Neutrophil (primary cell): ENCODE measurements around the gene WDR73.

ENCODE experiments used
- H3K27ac ChIP-seq: fragments of 200-600 bp; sonication (generic); 2 replicates; pipeline ENCODE4 v1.5.1; 2016; ENCODE audit warnings: mild to moderate bottlenecking, moderate library complexity
- H3K27me3 ChIP-seq: fragments of 200-600 bp; sonication (generic); 2 replicates; pipeline ENCODE4 v1.6.0; 2016; ENCODE audit warnings: mild to moderate bottlenecking
- H3K36me3 ChIP-seq: fragments of 200-600 bp; sonication (generic); 2 replicates; pipeline ENCODE4 v1.5.1; 2017
- H3K4me1 ChIP-seq, 2 experiments: fragments of 200-600 bp in 1 of 2; sonication (generic) in 1 of 2; 1 replicate in 1 of 2; 2 replicates in 1 of 2; pipeline versions ENCODE4 v1.5.1 to v1.6.1; 2013 to 2016; ENCODE audit warnings: low read depth in 1 of 2, low read length in 1 of 2, mild to moderate bottlenecking in 1 of 2, moderate library complexity in 1 of 2; ENCODE audit not compliant: control insufficient read depth in 1 of 2, insufficient read depth in 1 of 2
- H3K4me3 ChIP-seq, 2 experiments: fragments of 200-600 bp in 1 of 2; sonication (generic) in 1 of 2; 1 replicate in 1 of 2; 2 replicates in 1 of 2; pipeline ENCODE4 v1.5.1; 2013 to 2016; ENCODE audit warnings: low read depth in 1 of 2, low read length in 1 of 2, mild to moderate bottlenecking in 1 of 2, moderate library complexity in 1 of 2
- H3K9me3 ChIP-seq: fragments of 200-600 bp; sonication (generic); 2 replicates; pipeline ENCODE4 v1.5.1; 2016
- CTCF ChIP-seq: fragments of 200-600 bp; sonication (generic); IDR thresholded peaks from 2 replicates; pipeline ENCODE4 v1.5.1; 2016; ENCODE audit warnings: antibody characterized with exemption

The WDR73 gene

DNA sequence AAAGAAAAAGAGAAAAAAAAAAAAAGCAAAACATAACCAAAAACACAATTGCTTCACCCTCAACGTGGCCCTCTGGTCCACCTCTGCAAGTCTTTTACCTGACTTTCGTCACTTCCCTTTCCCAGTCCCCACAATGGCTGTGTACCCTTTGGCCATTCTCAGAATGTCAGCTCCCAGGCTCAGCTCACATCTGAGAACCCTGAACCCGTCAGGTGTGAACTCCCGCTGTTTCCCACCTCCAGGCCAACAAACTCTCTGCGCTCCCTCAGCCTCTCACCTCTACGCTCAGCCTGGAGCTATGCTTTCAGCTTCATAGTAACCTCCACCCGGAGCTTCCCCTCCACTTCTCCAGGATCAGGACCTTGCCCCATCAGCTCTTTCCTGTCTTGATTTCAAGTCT lies 29.7 kb downstream of the WDR73 start:
- Histone ChIP-seq H3K4me1 (peaks cover 11 to 13% of the 10 kb centered on the region in 2 experiments), H3K36me3 (no peaks in the 10 kb centered on the region), H3K27ac (no peak overlapping the region), H3K9me3 (peaks cover 10% of the 10 kb centered on the region), H3K4me3 (no peak overlapping the region), H3K27me3 (no peaks in the 10 kb centered on the region)
- TF ChIP-seq CTCF: no peak

- H3K4me1 ChIP-seq: peaks cover 15 to 16% of the 10 kb centered on the region in 2 experiments
- H3K36me3 ChIP-seq: no peaks in the 10 kb centered on the region
- peaks cover 10% of the 10 kb centered on the region for H3K9me3 ChIP-seq
- TF ChIP-seq CTCF: no peak
- no peak overlapping the region for H3K27ac ChIP-seq
- H3K27me3 ChIP-seq: no peaks in the 10 kb centered on the region
- H3K4me3 ChIP-seq: no peak overlapping the region
These were observed 32.6 kb downstream of the WDR73 start for GRCh38 chr15:84621358-84621979.

DNA sequence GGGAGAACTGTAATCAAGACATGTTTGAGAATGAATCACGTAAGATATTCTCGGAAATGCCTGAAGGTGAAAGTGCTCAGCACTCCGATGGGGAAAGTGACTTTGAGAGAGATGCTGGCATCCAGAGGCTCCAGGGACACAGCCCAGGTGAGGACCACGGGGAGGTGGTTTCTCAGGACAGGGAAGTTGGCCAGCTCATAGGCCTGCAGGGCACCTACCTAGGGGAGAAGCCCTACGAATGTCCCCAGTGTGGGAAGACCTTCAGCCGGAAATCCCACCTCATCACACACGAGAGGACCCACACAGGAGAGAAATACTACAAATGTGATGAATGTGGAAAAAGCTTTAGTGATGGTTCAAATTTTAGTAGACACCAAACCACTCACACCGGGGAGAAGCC lies 33.5 kb downstream of the WDR73 start:
- Histone ChIP-seq H3K9me3 (peaks cover 10% of the 10 kb centered on the region), H3K27me3 (no peaks in the 10 kb centered on the region), H3K4me1 (peaks cover 20 to 21% of the 10 kb centered on the region in 2 experiments), H3K36me3 (no peaks in the 10 kb centered on the region), H3K4me3 (no peak overlapping the region), H3K27ac (no peak overlapping the region)
- TF ChIP-seq CTCF: no peak

DNA sequence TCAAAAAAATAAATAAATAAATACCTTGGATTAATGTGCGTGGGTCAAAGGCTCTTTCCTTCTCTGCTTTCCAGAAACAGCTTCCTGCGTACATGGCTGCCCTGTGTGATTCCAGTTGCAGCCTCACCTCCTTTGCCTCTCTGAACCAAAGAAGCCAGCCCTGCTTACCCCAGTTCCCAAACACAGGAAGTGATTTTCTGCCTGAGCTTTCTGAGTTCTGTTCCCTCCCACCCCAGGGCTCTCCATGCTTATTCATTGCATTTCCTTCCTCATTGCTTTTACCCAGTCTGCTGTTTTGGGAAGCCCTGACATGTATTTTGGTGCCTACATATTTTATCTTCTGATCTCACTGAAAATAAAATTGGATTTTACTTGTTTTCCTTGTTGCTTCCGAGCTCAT lies 37.8 kb downstream of the WDR73 start:
- H3K27me3 ChIP-seq: no peaks in the 10 kb centered on the region
- no peaks in the 10 kb centered on the region for H3K36me3 ChIP-seq
- H3K4me1 ChIP-seq: peaks cover 7 to 9% of the 10 kb centered on the region in 2 experiments
- peak overlapping the region in 1 of 2 experiments; percentile 3 for H3K4me3 ChIP-seq
- H3K27ac ChIP-seq: peak overlapping the region; percentile 39
- TF ChIP-seq CTCF: no peak
- H3K9me3 ChIP-seq: peaks cover 4% of the 10 kb centered on the region

GRCh38 chr15:84611631-84612030 lies 42.5 kb downstream of the WDR73 start:
- Histone ChIP-seq H3K36me3 (peaks cover 7% of the 10 kb centered on the region), H3K4me3 (no peak overlapping the region), H3K9me3 (no peaks in the 10 kb centered on the region), H3K27me3 (no peaks in the 10 kb centered on the region), H3K4me1 (peaks cover 6 to 7% of the 10 kb centered on the region in 2 experiments), H3K27ac (no peak overlapping the region)
- TF ChIP-seq CTCF: no peak
